22Rv1 (cell line): ENCODE data around the gene TMEM259.

Experiments
- H3K27ac ChIP-seq: fragments of 450-650 bp; 2 replicates; pipeline ENCODE4 v1.5.1; 2017
- CTCF ChIP-seq: fragments of 450-650 bp; IDR thresholded peaks from 2 replicates; pipeline ENCODE4 v1.5.1; 2017; ENCODE audit warnings: mild to moderate bottlenecking
- ZFX ChIP-seq: fragments of 450-650 bp; IDR thresholded peaks from 2 replicates; pipeline ENCODE4 v1.6.1; 2017; ENCODE audit warnings: antibody characterized with exemption, borderline replicate concordance

Gene TMEM259

DNA sequence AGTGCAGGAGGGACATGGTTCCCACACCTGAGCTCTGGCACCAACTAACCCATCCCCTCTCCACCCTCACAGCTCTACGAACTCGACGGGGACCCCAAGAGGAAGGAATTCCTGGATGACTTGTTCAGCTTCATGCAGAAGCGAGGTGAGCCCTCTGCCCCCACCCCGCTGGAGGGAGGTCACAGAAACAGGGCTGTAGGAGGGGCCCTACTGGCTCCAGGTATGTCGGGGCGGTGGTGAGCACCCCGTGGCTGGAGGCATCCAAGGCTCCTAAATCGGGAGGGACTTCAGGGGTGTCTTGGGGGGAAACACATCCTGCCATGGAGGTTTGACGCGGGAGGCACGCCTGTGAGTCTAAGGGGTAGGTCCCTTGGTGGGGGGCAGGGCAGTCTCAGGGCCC lies 60.9 kb downstream of the TMEM259 start:
- H3K27ac ChIP-seq, result no peak overlapping the region
- TF ChIP-seq ZFX (no peak), CTCF (no peak)
